Vagina (tissue), 2 donors: ENCODE data around the gene MRPL55. TPM values are rescaled to one million over a fixed set of nuclear protein-coding genes. Genes with fewer than 3 reads are reported as not detected.

Experiments
- DNase-seq, 2 donors: peaks; one replicate each; pipeline ENCODE4 v3.0.0-alpha.2; 2017; ENCODE audit errors: extremely low spot score in 2 of 2
- H3K27ac ChIP-seq: fragments of 200-600 bp; sonication (generic); one replicate; pipeline ENCODE4 v1.5.1; 2019
- H3K27me3 ChIP-seq: fragments of 200-600 bp; sonication (generic); one replicate; pipeline ENCODE4 v1.5.1; 2019
- H3K36me3 ChIP-seq, 2 donors: fragments of 200-600 bp; sonication (generic); one replicate each; pipeline ENCODE4 v1.5.1; 2017 to 2019
- H3K4me1 ChIP-seq: fragments of 200-600 bp; sonication (generic); one replicate; pipeline ENCODE4 v1.5.1; 2019
- H3K4me3 ChIP-seq, 2 donors: fragments of 200-600 bp; sonication (generic); 1 replicate in 1 of 2; 2 replicates in 1 of 2; pipeline ENCODE4 v1.5.1; 2016 to 2019
- H3K9me3 ChIP-seq: fragments of 200-600 bp; sonication (generic); one replicate; pipeline ENCODE4 v1.5.1; 2019
- CTCF ChIP-seq, 3 experiments: fragments of 450-650 bp in 2 of 3; fragments of 200-600 bp in 1 of 3; sonication (generic) in 1 of 3; IDR thresholded peaks; one replicate each; pipeline ENCODE4 v1.5.1; 2017 to 2019; ENCODE audit warnings: antibody characterized with exemption in 3 of 3, mild to moderate bottlenecking in 2 of 3, moderate library complexity in 2 of 3
- POLR2A ChIP-seq, 2 donors: fragments of 450-650 bp; IDR thresholded peaks; one replicate each; pipeline ENCODE4 v1.6.1; 2017; ENCODE audit warnings: antibody characterized with exemption in 2 of 2, mild to moderate bottlenecking in 2 of 2, moderate library complexity in 2 of 2
- POLR2AphosphoS5 ChIP-seq, 2 donors: sonication (generic); formaldehyde crosslinking; IDR thresholded peaks; one replicate each; pipeline ENCODE4 v1.9.0; 2017; ENCODE audit warnings: antibody characterized with exemption in 2 of 2, mild to moderate bottlenecking in 2 of 2, low read depth in 1 of 2; ENCODE audit not compliant: insufficient read depth in 1 of 2
- intact Hi-C: fragments of 100-400 bp; cut with DNase I; formaldehyde crosslinking; loops from one replicate; pipeline ENCODE4 v1.15.1; 2023
- total RNA-seq: library from RNA; depleted of rRNA; stranded (reverse); fragments of >200 nt; gene quantifications from one replicate; pipeline ENCODE4 v1.2.3, GENCODE V29; 2016

Gene MRPL55
- total RNA-seq, 1 donor from 2014 or later, result 73.7 TPM

- DNase-seq, result peak in 1 of 2 donors; percentile 87
- intact Hi-C loops, result loop anchor here (10.0 kb wide), 1 partner anchor 345 kb away; the partner anchor contains the start of gene RNF187
- H3K36me3 ChIP-seq, result no peaks in the 10 kb centered on the region
- no peaks in the 10 kb centered on the region for H3K27me3 ChIP-seq
- H3K27ac ChIP-seq, result peak overlapping the region; percentile 96
- peak overlapping the region; percentile 78 to 89 for H3K4me3 ChIP-seq
- H3K9me3 ChIP-seq, result no peaks in the 10 kb centered on the region
- TF ChIP-seq POLR2A (IDR thresholded peaks at IDR 0.05) (peak in 1 of 2 donors; percentile 50), POLR2AphosphoS5 (IDR thresholded peaks at IDR 0.05; ENCODE audit: insufficient read depth in 1 of 2, low read depth in 1 of 2) (no peak), CTCF (IDR thresholded peaks at IDR 0.05) (no peak)
- peaks cover 40% of the 10 kb centered on the region for H3K4me1 ChIP-seq
Measured at GRCh38 chr1:228139406-228139930, 30.4 kb upstream of the MRPL55 start.

DNA sequence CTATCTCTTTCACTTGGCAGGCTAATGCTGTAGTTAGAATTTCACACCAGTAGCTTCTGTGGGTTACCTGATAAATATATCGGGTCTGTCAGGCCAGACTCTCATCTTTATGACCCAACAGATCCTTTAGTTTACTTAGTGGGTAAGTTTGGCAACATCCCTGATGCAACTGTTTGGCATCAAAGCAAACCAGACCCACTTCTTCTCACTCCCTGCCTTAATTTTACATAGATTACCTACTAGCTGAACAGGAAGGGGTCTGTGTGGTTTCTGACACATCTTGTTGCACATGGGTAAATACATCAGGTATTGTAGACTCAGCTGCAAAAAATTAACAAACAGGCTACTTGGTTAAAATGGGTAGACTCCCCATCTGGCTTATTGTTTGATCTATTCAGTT, 27.8 kb upstream of the MRPL55 start:
- no peak for DNase-seq
- H3K9me3 ChIP-seq, result no peaks in the 10 kb centered on the region
- TF ChIP-seq POLR2AphosphoS5 (IDR thresholded peaks at IDR 0.05; ENCODE audit: insufficient read depth in 1 of 2, low read depth in 1 of 2) (no peak), CTCF (IDR thresholded peaks at IDR 0.05) (no peak), POLR2A (IDR thresholded peaks at IDR 0.05) (no peak)
- H3K4me1 ChIP-seq, result peaks cover 14% of the 10 kb centered on the region
- intact Hi-C loops, result loop anchor here (10.0 kb wide), 1 partner anchor 348 kb away; the partner anchor contains the start of gene RNF187
- no peaks in the 10 kb centered on the region for H3K27me3 ChIP-seq
- no peak overlapping the region for H3K4me3 ChIP-seq
- no peaks in the 10 kb centered on the region for H3K36me3 ChIP-seq
- no peak overlapping the region for H3K27ac ChIP-seq

DNA sequence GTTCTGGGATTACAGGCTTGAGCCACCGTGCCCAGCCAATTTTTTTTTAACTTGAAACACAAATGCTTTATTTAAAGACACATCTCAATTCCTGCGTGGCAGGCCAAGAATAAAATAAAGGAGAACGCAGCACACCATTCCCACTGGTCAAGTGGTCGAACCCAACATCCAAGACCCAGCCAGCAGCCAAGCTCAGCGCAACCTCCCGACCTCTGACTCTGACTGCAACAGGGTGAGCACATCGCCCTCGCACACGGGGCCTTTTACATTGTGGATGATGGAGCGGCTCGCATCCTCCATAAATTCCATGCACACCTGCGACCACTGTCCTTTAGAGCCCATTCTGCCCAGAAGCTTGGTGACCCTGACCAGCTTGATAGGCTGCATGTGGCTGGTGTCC, 25.5 kb upstream of the MRPL55 start:
- Histone ChIP-seq H3K4me3 (no peak overlapping the region), H3K27ac (no peak overlapping the region), H3K4me1 (peaks cover 6% of the 10 kb centered on the region), H3K9me3 (no peaks in the 10 kb centered on the region), H3K36me3 (no peaks in the 10 kb centered on the region), H3K27me3 (no peaks in the 10 kb centered on the region)
- intact Hi-C loops, result loop anchor here (10.0 kb wide), 1 partner anchor 350 kb away; the partner anchor contains the start of gene RNF187
- no peak for TF ChIP-seq CTCF (IDR thresholded peaks at IDR 0.05)
- no peak for TF ChIP-seq POLR2A (IDR thresholded peaks at IDR 0.05)
- TF ChIP-seq POLR2AphosphoS5 (IDR thresholded peaks at IDR 0.05; ENCODE audit: insufficient read depth in 1 of 2, low read depth in 1 of 2), result no peak
- no peak for DNase-seq

GRCh38 chr1:228131766-228132165, 22.7 kb upstream of the MRPL55 start:
- H3K4me3 ChIP-seq, result no peak overlapping the region
- TF ChIP-seq POLR2AphosphoS5 (IDR thresholded peaks at IDR 0.05; ENCODE audit: insufficient read depth in 1 of 2, low read depth in 1 of 2), result no peak
- TF ChIP-seq POLR2A (IDR thresholded peaks at IDR 0.05), result no peak
- TF ChIP-seq CTCF (IDR thresholded peaks at IDR 0.05), result no peak
- H3K4me1 ChIP-seq, result peaks cover 6% of the 10 kb centered on the region
- intact Hi-C loops, result loop anchor here (10.0 kb wide), 1 partner anchor 353 kb away; the partner anchor contains the start of gene RNF187
- no peak overlapping the region for H3K27ac ChIP-seq
- H3K9me3 ChIP-seq, result no peaks in the 10 kb centered on the region
- DNase-seq, result no peak
- H3K27me3 ChIP-seq, result no peaks in the 10 kb centered on the region
- H3K36me3 ChIP-seq, result no peaks in the 10 kb centered on the region

DNA sequence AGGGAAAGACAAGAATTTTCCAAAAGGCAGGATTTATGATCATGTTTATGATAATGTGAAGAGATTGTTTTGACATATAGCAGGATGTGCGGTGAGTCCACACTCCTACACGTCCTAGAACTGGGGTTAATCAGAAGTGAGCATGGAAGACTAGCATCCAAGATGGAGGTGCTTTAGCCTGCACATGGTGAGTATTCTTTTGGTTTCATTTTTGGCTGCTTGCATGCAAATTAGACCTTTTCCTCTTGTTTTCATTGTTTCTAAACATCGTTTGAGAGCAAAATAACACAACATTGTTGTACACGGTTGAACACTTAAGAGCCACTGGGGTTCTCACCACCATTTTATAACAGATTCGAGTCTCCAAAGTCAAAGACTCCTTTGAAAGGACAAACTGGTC, 16.1 kb upstream of the MRPL55 start:
- no peaks in the 10 kb centered on the region for H3K9me3 ChIP-seq
- intact Hi-C loops, result no loop called here
- H3K4me3 ChIP-seq, result no peak overlapping the region
- H3K4me1 ChIP-seq, result peaks cover 6% of the 10 kb centered on the region
- H3K36me3 ChIP-seq, result no peaks in the 10 kb centered on the region
- no peak for DNase-seq
- TF ChIP-seq POLR2A (IDR thresholded peaks at IDR 0.05), result no peak
- TF ChIP-seq CTCF (IDR thresholded peaks at IDR 0.05), result no peak
- TF ChIP-seq POLR2AphosphoS5 (IDR thresholded peaks at IDR 0.05; ENCODE audit: insufficient read depth in 1 of 2, low read depth in 1 of 2), result no peak
- no peaks in the 10 kb centered on the region for H3K27me3 ChIP-seq
- H3K27ac ChIP-seq, result no peak overlapping the region
